GM18511 (cell line): ENCODE data around the gene RAP1GDS1.
"Not testable (repeated sequence)": the region's sequence is repeated elsewhere in the genome, so short reads cannot be mapped to it uniquely, and the experiment has no call there.

Source experiments
- ATAC-seq: cut with Tn5 transposase; IDR thresholded peaks from one replicate; pipeline ENCODE4 v1.9.1; 2021; ENCODE audit warnings: mild to moderate bottlenecking, moderate library complexity; ENCODE audit not compliant: unreplicated experiment

RAP1GDS1 gene

DNA sequence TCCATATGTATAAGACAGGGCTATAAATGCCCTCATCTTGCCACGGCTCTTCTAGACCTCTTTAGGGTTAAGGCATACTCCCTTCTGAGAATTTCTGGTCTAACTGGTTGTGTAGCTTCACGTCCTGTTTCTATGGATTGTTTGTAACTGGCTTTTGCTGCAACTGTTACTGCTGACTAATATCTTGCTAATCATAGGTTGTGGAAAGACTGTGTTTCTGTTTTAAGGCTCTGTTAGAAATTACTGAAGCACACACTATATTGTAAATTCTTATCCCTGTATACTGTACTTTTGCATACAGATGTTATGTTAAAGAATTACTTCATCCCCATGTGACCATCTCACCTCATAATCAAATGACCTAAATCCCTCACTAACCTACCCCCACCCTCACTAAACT is 218.4 kb downstream of the RAP1GDS1 start:
- not testable (repeated sequence) for ATAC-seq

DNA sequence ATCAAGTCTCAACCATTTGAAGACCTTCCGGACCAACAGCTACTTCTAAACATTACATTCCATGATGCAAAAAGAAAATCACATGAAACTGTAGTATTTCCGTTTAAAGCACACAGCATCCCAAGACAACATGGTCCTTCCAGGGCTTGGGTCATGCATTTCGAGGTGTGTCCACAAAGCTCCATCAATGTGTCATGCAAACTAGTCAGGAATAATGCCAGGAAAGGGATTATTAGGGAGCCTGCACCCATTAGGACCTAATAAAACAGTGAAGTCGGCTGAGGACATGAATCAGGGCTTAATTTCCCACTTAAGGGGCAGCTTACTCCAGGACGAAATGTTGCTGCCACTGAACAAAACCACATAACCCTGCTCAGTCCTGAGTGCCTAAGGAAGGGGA is 219.4 kb downstream of the RAP1GDS1 start:
- no peak for ATAC-seq

DNA sequence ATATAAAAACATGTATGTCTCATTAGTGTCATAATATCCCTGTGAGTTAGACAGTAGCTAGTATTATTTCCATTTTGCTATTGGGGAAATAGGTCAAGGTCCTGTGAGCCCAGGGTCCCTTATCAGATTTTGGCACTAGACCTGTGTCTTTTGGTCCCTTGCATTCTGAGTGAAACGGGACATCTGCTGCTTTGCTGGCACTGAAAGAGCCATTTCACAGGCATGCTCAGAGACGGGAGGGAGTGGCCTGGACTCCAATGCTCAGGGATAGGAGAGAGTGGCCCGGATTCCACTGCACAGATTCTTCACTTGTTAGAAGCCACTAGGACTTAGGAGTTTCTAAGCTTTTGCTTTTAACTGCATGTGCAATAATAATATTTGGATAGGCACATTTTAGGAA is 220.0 kb downstream of the RAP1GDS1 start:
- ATAC-seq, result no peak

DNA sequence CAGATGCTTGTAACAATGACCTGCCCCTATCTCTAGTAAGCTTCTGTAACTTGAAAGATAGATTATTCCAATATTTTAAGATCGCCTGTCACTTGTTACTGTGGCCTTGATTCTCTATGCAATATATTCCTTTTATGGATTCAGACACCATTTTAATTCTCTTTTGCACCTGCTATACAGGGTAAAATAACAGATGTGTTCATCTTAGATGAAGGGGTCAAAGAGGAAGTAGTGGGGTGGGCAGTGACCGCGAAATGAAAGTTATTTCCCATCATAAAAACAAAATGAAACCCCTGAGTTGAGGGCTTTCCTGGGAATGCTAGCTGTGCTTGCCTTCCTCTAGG is 221.3 kb downstream of the RAP1GDS1 start:
- peak; percentile 41 for ATAC-seq

DNA sequence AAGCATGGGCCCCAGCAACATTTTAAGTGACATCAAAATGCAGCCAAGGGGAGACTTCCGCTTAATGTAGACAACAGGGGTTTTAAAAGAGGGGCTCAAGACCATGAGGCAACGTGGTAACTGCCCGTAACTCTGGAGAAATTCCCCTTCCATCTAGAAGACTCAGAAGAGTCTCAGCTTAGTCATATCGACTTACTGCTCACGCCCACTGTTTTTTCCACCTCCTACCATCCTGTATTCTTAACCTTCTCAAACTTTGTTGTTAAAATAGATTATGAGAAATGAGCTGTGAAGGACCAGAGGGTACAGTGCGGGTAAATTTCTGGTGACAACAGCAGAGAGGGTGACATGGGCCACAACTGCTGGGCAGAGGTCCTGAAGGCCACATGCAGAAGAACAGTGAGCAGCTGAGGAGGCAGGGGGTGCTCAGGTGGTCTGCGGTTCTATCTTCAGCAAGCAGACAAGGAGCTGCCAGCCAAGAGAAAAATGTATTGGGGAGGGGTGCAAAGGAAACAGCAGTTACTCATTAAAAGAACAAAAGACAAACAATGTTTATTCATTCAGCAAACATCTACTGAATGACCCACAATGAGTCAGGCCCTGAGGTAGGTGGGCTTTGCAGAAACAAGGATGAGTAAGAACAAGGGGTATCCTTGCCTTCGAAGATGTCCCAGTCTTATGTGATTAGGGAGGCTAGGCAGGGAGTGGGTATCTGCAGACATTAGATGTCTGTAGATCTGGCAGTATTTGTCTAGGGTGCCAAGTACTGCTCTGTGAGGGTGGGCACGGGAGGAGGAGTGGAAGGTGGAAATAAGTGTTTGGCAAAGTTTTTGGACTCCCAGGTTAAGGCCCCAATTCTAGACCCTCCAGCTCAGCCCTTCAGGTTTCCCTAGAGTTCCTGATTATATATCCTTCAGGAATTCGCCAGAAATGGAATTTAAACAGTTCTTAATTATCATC is 221.9 kb downstream of the RAP1GDS1 start:
- ATAC-seq, result peak; percentile 96

DNA sequence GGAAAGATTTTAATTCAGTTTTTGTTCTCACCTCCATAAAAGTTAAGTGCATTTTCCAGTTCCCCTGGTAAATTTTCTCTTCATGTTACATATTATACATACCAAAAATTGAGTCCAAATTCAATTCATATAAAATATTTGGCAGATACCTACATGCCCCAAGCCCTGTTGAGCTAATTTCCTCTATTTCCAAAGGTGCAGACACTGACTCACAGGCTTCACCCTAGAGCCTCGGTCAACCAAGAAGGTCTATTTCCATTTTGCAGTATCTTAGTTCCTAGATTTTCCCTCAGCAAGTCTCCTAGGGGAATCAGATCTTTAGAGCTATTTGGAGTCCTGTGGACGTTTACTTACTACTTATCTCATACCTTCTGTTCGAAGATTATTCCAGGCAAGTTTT is 222.8 kb downstream of the RAP1GDS1 start:
- no peak for ATAC-seq

DNA sequence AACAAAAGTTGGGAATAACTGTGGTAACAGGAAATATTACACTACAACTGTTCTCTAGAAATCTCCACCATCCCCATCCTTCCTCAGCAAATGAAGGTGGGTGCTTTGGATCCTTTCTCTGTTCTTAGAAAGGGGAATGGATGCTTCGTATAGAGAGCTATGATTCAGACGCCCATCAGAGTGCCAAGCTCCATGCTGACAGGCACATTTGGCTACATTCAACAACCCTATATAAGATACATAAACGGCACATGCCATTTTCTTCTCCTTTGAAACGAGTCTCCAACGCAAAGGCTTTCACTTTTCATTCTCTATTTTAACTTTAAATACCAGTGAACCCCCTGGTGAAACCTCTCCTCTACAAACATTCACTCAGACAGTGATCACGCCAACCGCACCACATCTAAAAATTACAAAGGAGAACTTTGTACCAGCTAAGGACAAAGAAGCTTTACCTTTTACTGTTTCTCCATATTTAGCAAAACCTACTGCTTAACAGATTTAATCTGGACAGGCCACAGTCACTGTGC is 224.7 kb downstream of the RAP1GDS1 start:
- ATAC-seq, result no peak

DNA sequence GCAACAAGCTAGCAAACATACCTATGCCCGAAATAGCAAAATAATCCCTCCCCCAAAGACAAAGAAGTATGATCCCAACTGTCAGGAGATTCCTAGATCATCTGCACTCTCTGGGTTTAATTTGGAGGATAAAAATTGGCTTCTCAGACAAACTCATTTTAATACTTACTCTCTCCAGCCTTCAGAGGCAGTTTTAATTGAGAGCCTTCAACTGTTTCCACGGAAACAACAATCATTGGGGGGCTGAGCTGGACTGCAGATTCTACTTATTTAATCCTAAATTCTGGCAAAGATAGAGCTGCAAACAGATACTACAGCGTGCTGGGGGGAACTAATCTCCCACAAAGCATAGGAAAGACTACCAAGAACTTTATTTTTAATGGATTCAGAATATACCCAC is 229.1 kb downstream of the RAP1GDS1 start:
- ATAC-seq, result no peak

DNA sequence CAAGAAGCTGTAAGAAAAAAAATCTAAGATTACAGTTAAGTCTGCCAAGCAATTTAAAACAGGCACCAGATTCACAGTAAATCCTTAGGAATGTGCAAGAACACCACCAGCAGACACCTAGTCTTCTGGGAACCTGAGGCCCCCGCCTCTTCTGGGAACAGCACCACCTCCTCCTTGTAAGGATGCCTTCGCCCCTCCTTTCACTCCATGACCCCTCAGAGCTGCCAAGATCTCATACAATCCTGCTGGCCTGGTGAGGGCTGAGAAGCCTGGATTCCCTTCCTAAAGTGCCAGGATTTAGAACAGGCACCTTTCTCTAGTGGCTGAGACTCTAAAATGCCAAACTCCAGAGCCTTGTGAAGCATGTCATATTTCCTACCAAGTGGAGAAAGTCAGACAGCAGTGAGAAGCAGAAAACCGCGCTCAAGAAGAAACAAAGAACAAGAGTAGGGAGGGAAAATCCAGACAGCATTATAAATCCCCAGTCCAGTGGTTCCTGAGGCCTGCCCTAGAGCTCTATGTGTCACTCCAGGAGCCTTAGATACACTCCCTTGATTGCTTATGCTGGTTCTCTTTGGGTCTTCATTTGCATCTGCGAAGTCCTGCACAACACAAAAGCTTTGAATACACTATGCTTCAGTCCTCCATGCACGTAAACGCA is 230.8 kb downstream of the RAP1GDS1 start:
- no peak for ATAC-seq

DNA sequence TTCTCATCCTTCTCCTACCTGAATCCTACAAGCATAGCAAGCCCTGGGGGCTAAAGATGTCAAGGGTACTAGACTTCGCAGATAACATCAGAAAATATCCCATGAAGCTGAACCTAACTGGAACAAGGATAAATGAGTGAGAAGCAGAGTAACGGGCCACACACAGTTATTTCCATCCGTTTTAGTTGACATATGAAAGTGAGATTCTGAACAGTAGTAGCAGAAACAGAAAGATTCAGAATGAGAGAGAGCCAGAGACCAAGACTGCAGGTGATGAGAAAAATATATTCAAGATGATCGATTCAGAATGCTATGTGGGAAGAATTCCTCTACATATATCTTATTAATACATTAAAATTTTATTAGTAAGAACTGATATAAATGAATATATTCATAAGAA is 232.1 kb downstream of the RAP1GDS1 start:
- peak; percentile 83 for ATAC-seq
